Measurements from ENCODE around the gene OR6S1.

The OR6S1 gene

DNA sequence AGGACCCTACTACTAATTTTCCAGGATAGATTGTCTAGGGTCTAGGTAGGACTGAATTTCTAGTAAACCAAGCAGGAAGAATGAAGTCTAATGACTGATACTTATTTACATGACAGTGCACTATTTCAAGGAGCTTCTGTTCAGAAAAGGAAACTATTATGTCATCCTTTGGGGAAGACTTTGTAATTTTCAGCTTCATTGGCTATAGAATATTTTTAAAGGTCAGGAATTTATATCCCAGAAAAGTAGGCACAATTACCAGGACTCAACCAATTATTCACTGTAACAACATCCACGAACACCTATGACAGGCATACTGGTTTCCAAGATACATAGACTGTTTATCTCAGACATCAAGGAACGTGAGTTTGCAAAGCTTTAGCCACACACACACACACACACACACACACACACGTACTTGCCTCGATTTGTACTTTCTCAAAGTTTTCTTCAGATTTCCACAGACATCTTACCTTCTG is 23.2 kb downstream of the OR6S1 start:
- TF ChIP-seq CTCF (IDR thresholded peaks at IDR 0.05; ENCODE audit: borderline replicate concordance, control extremely low read depth, extremely low read depth, insufficient read depth, missing control alignments) = no peak
- in situ Hi-C loops (cut with MboI; ENCODE audit: low sequenced_read_pairs, unreplicated experiment) = no loop called here
- DNase-seq (ENCODE audit: low spot score) = no peak

- DNase-seq (ENCODE audit: low spot score) = no peak
- in situ Hi-C loops (cut with MboI; ENCODE audit: low sequenced_read_pairs, unreplicated experiment) = no loop called here
- TF ChIP-seq CTCF (IDR thresholded peaks at IDR 0.05; ENCODE audit: borderline replicate concordance, control extremely low read depth, extremely low read depth, insufficient read depth, missing control alignments) = no peak
Observed at GRCh38 chr14:20617138-20618003, 24.1 kb downstream of the OR6S1 start.

- in situ Hi-C loops (cut with MboI; ENCODE audit: low sequenced_read_pairs, unreplicated experiment) = no loop called here
- no peak for DNase-seq (ENCODE audit: low spot score)
- no peak for TF ChIP-seq CTCF (IDR thresholded peaks at IDR 0.05; ENCODE audit: borderline replicate concordance, control extremely low read depth, extremely low read depth, insufficient read depth, missing control alignments)
Observed at GRCh38 chr14:20615996-20616395, 25.5 kb downstream of the OR6S1 start.

- DNase-seq (ENCODE audit: low spot score) = no peak
- no peak for TF ChIP-seq CTCF (IDR thresholded peaks at IDR 0.05; ENCODE audit: borderline replicate concordance, control extremely low read depth, extremely low read depth, insufficient read depth, missing control alignments)
Observed at GRCh38 chr14:20614038-20614840, 27.3 kb downstream of the OR6S1 start.

DNA sequence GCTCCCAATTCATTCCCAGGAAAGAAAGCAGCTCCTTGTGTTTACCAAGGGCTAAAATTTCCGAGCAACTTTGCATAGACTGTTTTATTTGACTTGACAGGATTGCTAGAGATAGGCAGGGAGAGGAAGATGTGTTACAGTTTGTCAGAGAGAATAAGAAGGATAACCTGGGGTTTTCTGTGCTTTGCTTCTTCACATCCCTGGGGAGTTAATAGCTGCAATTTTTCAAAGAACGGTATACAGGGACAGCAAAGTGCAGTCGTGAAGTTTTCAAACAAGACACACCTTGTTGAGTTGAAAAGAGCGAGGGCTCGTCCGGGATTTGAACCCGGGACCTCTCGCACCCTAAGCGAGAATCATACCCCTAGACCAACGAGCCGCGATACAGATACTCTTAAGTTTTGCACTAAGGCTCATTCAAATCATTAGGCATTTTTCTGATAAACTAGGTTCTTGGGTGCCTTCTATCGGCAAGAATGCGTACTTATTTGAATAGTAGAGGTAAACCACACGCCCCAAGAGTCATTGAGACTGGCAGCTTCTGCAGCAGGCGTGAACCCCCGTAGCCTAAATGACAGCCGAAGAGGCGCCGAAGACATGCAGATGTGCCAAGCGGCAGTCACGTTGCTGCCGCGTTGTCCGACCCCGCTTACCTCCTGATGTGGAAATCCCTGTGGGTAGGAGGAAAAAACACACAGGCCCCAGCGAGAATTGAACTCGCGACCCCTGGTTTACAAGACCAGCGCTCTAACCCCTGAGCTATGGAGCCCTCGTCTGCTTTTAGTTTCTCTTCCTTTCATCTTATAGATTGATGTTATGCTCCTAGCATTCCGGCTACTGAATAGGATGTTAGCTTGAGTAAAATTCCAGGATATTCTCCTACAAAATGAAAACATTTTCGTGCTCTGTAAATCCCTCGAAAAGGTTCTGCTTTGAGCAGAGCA is 28.1 kb downstream of the OR6S1 start:
- DNase-seq (ENCODE audit: low spot score) = peak; percentile 72
- in situ Hi-C loops (cut with MboI; ENCODE audit: low sequenced_read_pairs, unreplicated experiment) = no loop called here
- TF ChIP-seq CTCF (IDR thresholded peaks at IDR 0.05; ENCODE audit: borderline replicate concordance, control extremely low read depth, extremely low read depth, insufficient read depth, missing control alignments) = peak; percentile 30

More at GRCh38 chr14:20614038-20614840, 27.3 kb downstream of the OR6S1 start:
- in situ Hi-C loops (cut with MboI; ENCODE audit: low sequenced_read_pairs, unreplicated experiment) = no loop called here

GRCh38 chr14:20612403-20612802 is 29.1 kb downstream of the OR6S1 start:
- TF ChIP-seq CTCF (IDR thresholded peaks at IDR 0.05; ENCODE audit: borderline replicate concordance, control extremely low read depth, extremely low read depth, insufficient read depth, missing control alignments) = no peak
- DNase-seq (ENCODE audit: low spot score) = no peak
- in situ Hi-C loops (cut with MboI; ENCODE audit: low sequenced_read_pairs, unreplicated experiment) = no loop called here
